ENCODE data around the gene CASZ1.

CASZ1 gene

DNA sequence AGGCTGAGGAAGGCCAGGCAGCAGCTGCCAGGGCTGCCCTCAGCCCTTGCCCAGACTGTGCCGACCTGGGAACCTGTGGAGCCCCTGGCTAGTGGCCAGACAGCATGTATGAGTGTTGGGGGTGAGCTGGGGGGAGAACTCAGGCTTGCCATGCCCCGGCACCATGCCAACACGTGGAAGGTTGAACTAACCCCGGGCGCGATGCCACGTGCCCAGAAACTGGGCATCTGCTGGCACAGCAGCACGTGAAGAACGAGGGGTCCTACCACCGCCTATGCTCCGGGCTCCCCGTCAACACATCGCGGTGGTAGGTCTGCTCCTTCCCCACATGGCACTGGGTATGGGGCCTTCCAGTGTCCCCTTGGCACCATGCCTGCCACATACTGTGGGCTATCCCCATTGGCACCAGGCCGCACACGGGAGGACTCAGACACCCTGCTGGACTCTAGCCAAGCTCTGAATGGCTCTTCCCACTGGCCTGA lies 68.7 kb downstream of the CASZ1 start:
- no peak for DNase-seq (ENCODE audit: low read depth)

DNA sequence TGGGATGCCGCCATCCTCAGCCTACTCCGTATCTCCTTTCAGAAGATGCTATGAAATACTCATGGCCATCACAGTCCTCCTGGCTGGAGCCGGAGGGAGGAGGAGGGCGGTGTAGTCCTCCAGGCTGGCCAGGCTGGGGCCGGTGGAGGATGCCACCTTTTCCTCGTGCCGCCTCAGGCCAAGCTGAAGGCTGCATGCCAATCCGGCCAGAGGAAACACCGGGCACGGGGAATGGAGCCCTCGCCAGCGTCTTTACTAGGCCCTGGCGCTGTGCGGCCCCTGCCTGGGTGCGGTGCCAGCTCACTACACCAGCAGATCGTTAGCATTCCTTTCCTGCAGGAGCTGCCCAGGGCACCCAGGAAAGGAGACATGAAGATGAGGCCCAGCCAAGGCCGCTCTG lies 70.1 kb downstream of the CASZ1 start:
- no peak for DNase-seq (ENCODE audit: low read depth)

DNA sequence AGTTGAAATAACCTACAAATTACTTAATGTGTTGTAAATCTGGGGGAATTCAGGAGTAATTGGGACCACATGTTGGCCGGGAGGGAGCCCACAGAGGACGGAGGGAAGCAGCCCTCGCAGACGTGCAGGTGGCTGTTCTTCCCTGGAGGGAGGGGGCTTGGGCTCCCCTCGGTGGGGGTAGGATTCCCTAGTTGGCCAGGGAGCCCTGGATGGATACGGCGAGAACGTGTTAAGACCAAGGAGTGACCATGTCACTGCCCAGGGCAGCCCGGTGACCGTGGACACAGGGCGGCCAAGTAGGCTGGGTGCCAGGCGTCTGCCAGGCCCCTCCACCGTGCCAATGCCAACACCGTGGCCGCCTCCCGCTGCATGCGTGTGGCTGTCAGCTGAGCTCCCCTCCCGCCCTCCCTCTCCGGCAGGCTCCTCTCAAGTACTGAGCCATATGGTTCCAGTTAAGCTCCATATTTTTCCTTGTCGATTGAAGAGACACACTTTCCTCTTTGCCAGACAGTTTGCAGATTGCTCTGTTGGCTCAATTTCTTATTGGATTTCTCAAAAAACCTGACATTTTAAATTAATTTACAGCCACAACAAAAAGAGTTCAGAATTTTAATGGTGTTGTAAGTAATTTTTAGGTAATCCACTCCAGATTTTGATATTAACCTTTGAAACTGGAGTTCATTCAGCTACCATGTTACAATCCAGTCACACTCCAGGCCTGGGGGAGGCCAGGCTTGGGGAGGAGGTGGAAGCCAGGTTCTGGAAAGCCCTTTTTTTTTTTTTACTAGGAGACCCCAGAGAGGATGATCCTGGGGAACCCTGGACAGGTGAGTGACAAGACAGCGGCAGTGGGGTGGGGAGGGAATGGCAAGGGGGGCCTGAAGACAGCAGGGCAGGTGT lies 71.2 kb downstream of the CASZ1 start:
- DNase-seq (ENCODE audit: low read depth), result no peak

DNA sequence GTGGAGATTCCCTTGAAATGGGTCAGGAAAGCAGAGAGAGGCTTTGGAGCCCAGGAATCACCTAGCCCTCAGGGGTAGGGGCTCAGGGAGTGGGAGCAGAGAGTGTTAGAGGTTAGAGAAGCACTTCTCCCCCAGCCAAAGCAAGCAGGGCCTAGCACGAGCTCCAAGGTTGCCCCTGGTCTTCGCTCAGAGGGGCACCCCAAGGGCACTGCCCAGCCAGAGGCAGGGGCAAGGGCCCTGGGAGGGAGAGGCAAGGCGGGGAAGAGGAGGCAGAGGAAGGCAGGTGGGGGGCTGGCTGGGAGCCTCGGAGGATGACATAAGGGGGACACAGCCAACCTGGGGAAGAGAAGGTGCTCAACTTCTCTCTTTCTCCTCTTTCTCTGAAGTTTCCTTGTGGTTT lies 71.9 kb downstream of the CASZ1 start:
- DNase-seq (ENCODE audit: low read depth), result no peak

DNA sequence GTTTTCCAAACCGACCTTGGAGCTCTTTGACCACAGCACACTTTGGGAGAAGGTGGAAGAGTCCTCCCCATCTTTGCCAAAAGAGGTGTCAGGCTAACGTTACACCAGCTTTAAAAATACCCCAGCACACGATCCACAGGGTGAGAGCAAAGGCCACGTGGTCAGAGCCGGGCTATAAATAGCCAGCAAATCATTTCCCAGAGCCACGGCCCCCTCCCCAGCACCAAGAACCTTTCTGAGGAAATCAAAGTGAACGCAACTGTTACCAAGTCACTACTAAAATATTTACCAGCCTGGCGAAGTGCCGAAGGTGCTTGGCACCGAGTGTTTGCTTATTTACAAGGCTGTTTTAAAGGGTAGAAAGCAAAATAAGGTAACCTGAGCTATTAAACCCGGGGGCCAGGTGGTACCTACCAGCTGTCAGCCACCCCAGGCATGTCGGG lies 72.4 kb downstream of the CASZ1 start:
- no peak for DNase-seq (ENCODE audit: low read depth)

DNA sequence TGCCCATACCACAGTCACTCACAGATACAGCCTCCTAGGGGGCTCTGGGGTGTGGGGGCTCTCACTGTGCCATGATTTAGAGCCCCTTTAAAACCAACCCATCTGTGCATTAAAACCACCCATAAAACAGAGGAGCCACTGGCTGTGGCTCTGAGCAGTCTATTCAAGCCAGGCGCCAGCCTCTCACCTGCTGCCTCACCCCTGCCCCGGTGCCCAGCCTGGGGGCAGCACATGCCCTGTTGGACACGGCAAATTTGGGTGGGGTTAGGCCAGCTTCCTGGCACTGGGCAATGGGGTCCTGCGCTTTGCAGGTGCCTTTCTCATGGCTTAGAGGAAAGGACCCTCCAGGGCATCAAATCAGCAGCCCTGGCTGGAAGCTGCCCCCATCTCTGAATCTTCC lies 73.1 kb downstream of the CASZ1 start:
- DNase-seq (ENCODE audit: low read depth), result no peak

DNA sequence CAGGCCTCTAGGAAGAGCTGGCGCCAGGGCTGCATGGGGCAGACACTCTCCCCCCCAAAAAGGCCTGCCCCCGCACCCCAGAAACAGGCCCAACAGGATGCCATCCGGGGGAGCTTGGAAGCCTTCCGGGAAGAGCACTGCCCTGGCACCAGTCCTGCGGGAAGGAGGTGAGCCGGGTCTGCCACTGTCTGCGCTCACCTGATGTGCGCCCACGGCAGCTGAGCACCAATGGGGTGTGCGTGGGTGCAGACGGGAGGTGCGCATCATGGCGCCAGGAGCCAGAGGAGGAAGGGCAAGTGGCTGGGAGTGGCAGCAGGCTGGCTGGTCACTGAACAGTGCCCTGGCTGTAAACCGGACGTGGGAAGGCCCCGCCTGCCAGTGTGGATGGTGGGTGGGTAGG lies 73.6 kb downstream of the CASZ1 start:
- no peak for DNase-seq (ENCODE audit: low read depth)

DNA sequence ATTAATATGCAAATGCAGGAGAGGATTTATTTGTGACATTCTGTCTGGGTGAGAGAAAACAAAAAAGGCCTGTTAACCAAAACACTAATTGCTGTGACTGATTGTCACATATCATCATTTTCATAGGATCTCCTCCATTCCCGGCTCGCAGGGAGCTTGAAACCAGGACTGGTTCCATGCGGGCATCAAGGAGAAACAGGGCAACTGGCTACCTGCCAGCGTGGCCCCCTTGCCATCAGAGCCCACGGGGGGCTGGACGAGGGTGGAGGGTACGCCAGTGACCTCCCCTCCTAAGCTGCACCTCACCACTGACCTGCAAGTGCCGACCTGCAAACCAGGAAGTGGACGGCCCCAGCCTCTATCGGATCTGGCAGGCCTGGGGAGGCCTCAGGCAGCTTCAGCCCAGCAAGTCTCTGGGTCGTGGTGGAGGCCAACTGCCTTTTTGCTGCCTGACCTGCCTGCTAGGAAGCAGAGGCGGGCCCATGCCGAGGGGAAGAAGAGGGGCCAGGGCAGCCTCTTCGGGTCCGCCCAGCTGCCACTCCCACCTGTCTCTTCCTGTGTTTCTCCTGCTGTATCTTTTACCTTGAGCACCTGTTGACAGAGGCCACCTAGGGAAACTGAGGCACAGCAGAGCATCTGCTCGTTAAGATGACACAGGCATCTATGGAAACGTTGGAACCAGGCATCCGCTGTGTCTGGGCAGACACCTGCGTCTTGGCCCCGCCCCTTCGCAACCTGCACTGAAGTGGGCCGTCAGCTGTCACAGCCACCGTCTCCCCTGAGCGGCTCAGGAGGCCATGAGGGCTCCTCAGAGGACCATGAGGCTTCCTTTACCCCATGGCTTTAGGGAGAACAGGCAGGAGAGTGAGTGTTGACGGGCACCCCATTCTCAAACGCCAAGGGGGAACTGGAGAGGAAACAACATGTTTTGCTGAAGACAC lies 74.8 kb downstream of the CASZ1 start:
- no peak for DNase-seq (ENCODE audit: low read depth)

DNA sequence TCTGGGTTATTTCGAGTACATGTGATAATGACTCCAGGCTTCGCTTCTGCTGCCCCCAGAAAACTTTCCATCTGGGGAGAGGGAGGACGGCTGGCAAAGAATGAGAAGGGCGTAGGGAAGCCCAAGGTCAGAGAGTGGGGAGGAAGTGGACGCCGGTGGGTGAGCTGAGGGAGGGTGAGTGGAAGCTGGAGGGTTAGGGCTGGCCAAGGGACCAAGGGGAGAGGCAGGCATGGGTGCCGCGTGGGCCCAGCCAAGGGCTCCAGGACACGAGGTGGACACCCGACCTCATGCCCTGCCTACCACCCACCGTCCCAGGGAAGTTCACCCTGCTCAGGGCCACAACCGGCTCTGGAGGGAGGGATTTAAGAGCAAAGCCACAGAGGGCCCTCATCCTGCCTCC lies 75.8 kb downstream of the CASZ1 start:
- no peak for DNase-seq (ENCODE audit: low read depth)

DNA sequence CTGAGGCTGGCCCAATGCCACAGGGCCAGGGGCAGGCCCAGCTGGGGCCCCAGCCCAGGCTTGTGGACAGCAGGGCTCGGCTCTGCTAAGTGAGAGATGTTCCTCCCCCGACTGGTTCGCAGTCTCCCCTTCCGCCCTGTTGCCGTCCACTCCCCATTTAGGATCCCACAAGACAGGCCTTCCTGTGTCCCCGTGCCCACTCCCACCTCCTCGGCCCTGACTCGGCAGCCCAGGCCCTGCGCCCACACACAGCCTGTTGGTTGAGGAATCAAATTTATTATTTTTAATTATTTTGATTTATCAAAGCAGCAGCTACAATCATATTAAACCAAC lies 78.4 kb downstream of the CASZ1 start:
- no peak for DNase-seq (ENCODE audit: low read depth)

DNA sequence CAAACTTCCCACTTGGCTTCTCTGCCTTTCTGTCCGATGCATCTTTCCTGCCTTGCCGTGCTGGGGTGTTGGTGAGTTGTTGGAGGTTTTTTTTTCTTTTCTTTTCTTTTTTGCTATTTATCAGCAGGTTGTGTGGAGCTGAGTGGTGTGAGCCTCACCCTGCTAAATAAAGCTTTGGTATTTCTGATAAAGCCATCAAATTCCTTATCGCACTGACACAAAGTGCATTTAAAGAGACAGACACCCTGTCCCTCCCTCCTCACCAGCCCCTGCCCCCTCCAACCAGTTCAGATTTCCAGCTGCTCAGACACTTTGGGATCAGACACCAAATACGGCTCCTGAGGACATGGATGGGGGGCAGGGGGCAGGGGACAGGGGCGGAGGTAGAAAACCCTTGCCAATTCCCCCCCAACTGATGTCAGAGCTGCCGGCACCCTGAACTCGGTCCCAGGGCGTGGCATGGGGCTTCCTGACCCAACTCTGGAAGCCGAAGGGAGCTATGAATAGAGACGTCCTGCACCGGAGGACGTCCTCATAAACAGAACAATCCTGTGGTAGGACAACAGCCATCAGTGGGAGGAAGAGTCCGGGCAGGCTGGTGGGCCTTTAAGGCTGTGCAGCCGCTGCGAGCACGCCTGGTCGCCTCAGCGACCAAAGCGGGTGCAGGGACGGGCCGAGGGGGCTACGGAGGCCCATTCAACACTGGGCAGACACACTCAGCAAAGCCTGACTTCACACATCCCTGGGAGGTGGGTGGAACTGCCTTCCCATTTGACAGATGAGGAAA lies 79.0 kb downstream of the CASZ1 start:
- no peak for DNase-seq (ENCODE audit: low read depth)

DNA sequence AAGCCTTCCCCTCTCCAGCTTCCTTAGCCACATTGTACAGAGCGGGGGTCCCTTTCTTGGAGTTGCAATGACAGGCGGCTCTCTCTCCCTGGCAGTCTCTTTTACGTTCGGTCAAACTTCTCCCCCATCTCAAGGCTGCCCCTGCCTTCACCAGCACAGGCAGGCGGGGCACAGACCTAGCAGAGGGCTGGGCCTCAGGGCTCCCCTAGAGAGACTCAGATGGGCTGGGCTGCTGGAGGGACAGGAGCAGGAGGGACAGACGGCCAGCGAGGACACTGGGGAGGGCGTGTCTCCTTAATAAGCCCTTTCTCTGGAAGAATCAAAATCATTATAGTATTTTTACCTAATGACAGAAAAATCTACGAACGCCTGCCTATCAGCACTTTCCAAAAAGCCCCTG lies 79.6 kb downstream of the CASZ1 start:
- DNase-seq (ENCODE audit: low read depth), result no peak

DNA sequence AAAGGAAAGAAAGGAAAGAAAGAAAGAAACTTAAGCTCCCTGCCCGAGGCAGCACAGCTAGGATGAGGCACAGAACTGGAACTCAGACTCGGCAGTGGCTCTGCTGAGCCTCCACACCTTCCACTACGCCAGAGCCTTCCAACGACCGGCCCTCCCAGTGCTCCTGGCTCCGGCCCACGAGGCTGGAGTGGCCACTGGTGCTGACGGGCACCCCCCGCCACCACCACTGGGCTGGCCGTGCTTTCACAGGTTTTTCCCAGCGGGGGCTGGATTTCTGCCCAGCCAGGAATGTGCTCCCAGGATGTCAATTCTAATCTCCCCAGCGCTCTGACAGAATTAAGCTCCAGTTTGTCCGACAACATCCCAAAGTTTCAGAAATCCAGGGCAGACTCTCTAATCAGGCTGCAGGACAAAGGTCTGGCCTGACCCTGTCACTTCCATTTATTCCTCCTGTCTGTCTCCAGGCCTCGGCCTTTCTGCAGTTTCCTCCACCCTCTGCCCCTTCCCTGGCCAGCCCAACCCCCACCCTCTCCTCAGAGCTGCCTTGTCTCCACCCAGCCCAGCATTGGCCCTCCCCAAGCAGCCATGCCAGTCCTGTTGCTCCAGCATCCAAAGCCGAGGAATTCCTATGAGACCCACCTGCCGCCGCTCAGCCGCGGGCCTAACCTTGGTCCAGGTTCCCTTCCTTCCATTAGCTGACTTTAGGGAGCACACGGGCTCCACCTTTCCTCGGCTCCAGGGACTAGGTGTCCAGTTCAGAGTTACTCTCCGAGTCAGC lies 81.9 kb downstream of the CASZ1 start:
- no peak for DNase-seq (ENCODE audit: low read depth)

DNA sequence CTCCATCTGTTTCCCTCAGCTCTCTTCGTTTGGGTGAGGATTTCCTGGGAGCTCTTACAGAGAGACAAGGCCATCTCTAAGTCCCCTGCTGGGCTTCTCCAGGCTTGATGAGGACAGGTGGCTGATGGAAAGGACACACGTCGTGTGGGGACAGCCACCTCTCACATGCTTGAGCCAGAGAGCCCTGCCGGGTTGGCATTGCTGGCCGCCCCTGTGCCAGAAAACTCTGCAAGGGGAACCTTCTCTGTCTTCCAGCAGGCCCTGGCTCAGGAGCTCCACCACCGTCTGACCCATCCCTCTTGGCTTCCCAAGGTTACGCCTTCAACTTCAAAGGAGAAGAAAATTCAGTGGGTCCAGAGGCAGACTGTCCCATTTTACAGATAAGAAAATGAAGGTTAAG lies 82.8 kb downstream of the CASZ1 start:
- DNase-seq (ENCODE audit: low read depth), result no peak

DNA sequence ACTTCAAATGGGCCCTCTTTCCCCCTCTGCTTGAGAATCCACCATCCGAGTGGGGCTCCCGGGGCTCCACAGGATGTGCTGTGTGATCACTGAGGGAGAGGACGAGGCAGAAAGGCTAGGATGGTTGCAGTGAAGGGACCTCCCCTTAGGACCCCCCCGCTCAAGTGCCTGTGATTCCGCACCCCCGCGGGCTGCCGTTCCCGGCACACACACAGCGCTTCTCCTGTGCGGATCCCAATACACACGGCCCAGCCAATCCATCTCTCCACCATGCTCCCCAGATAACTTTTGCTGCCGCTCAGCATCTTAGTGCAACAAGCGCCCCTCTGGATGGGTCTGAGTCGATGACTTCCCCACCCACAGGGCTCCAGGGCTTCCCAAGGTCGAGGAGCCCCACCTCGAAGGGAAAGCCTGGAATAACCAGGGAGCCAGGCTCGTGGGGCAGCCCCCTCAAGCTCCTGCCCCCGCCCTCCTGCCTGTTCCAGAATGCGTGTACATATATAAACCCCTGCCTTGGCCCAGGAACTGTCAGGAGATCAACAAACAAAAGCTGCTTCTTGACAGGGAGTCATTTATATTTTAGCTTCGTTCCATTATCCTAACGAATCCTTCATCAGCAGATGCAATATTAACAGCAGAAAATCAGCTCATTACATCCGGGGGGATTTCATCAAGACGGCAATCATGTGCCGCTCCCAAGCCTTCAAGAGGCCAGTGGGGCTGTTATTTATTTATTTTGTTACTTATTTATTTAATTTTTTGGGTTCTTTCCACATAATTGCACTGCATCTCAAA lies 83.7 kb downstream of the CASZ1 start:
- no peak for DNase-seq (ENCODE audit: low read depth)

DNA sequence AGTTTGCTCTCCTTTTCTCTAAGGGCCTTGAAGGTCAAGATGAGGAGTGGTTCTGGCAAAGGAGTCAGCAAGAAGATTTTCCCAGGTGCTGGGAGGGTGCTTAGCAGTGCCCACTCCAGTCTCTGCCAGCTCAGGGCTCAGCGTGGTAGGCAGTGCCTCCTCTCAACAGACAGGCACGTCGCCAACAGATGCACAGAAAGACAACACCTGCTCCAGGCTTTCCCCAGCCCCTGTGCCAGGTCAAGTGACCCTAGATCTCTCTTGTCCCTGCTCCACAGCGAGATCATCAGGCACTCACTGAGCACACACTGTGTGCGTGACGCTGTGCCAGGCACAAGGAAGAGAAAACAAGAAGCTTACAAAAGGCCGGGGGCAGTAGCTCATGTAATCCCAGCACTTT lies 86.0 kb downstream of the CASZ1 start:
- no peak for DNase-seq (ENCODE audit: low read depth)

DNA sequence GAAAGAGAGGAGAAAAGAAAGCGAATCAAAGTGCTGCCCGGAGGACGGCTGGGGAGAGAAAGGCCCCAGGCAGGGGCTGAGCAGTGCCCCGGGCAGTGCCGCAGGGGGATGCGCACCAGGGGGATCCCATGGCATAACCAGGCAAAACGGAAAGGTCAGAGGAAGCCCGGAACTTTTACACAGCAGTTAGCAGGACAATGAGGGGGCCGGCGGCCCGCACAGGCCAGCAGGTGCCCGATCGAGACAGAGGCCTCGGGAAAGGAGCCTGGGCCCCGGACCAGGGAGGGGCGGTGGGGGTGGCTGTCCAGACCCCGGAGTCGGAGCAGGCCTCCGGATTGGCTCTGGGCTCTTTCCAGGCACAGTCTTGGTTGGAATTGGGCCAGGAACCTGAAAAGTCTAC lies 86.8 kb downstream of the CASZ1 start:
- DNase-seq (ENCODE audit: low read depth), result no peak

DNA sequence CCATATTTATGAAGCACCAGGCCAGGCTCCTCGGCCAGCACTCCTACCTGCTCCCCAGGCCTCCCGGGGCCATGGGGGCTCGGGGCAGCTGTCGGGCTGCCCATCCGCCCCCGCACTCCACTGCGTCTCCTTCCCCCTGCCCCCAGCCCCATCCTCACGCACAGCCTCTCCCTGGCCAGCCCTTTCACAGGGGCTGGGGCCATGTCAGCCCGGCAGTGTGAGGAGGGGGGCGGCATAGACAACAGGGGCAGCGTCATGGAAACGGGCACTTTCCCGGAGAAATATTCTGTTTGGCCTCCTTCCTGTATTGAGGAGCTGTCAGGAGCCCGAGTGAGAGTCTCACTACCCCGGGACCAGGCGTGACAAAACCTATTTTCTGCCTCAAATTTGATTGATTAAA lies 87.3 kb downstream of the CASZ1 start:
- no peak for DNase-seq (ENCODE audit: low read depth)

DNA sequence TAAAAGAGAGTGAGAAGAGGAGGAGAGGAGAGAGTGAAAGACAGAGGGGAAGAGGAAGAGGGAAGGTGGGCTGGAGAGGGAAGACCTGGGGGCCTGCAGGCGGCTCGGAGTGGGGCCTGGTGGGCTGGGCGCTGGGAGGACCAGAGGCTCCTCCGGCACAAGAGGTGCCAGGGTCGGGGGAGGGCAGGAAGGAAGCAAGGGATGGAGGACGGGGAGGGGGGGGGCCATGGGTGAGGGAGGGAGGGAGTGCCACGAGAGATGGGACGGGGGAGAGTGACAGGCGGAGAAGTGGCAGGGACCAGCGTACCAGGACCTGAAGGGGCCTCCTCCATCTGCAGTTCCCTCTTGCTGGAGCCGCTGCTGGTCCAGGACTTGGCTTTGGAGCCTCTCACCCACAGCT lies 87.7 kb downstream of the CASZ1 start:
- DNase-seq (ENCODE audit: low read depth), result no peak

DNA sequence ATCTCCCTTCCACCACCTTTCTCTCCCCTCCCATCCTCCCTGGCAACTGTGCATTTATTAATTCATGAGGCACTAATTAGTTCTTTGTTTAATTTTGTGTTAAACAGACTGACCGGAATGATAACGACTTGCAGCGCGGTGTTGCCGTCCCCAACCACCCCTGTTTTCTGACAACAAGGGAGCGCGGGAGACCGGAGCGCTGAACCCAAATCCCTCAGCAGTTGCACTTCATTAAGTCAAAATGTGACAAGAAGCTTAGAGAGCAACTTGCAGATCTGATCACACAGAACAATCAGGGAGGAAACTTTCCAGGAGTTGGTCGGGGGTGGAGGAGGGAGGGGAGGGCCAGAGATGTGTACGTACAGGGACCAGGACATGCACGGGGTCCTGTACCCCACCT lies 89.2 kb downstream of the CASZ1 start:
- no peak for DNase-seq (ENCODE audit: low read depth)

Data from CMK (cell line).